HepG2 (cell line): ENCODE data around the gene SAP30. TPM values are rescaled to one million over a fixed set of nuclear protein-coding genes. Genes with fewer than 3 reads are reported as not detected.
A peak's percentile ranks its signal among the peaks of the same experiment; 100 is the strongest.

Source experiments
- ATAC-seq: fragments of 200-7000 bp; cut with Tn5 transposase; 3 replicates; pipeline ENCODE4 v1.9.1; 2020; ENCODE audit warnings: mild to moderate bottlenecking, moderate library complexity
- BruUV-seq: library from RNA; stranded (reverse); fragments of 400-500 nt; replicated peaks from 2 replicates; lab custom pipeline; 2021; lab: Mats Ljungman, UMichigan
- CTCF ChIA-PET: fragments of 300-600 bp; formaldehyde crosslinking; extraction: SDS; loops from one replicate; lab custom pipeline; 2021; ENCODE audit warnings: low total read pairs, inconsistent platforms, low intra/inter-chr PET ratio; lab: Yijun Ruan, JAX
- POLR2A ChIA-PET: fragments of 350-600 bp; sonication (Branson Sonifier 250); formaldehyde crosslinking; loops from one replicate; lab custom pipeline; 2020; ENCODE audit warnings: antibody characterized with exemption, inconsistent platforms; lab: Yijun Ruan, JAX
- DNase-seq: peaks from one replicate; pipeline ENCODE4 v3.0.0-alpha.2; 2015; ENCODE audit warnings: low spot score
- FAIRE-seq: peaks from 3 replicates; lab custom pipeline; 2011; peaks lifted over from hg19 to GRCh38; lab: Jason Lieb, UNC
- H2AFZ ChIP-seq: one replicate; pipeline ENCODE4 v1.6.1; 2011; ENCODE audit warnings: low read length, inconsistent platforms
- H3K27ac ChIP-seq: fragments of 300-600 bp; 3 replicates; pipeline ENCODE4 v1.8.0; 2011; ENCODE audit warnings: mixed run types, mild to moderate bottlenecking, mixed read lengths, low read length, inconsistent platforms; ENCODE audit not compliant: insufficient read depth; ENCODE audit errors: extremely low read length
- H3K27me3 ChIP-seq, 2 experiments: fragments of 200-600 bp in 1 of 2; 2 replicates in 1 of 2; 3 replicates in 1 of 2; pipeline versions ENCODE4 v1.6.0 to v1.8.0; 2011; ENCODE audit warnings: low read length in 2 of 2, mild to moderate bottlenecking in 2 of 2, moderate library complexity in 2 of 2, inconsistent platforms in 1 of 2; ENCODE audit not compliant: insufficient read depth in 2 of 2, control insufficient read depth in 1 of 2
- H3K36me3 ChIP-seq, 2 experiments: fragments of 200-600 bp in 1 of 2; replicated peaks in 1 of 2; 2 replicates in 1 of 2; 3 replicates in 1 of 2; pipeline versions ENCODE4 v1.5.1 to v1.8.0; 2011; ENCODE audit warnings: low read length in 2 of 2, inconsistent platforms in 1 of 2; ENCODE audit not compliant: insufficient read depth in 2 of 2, control insufficient read depth in 1 of 2
- H3K4me1 ChIP-seq: 2 replicates; pipeline ENCODE4 v1.5.1; 2012; ENCODE audit warnings: low read length, inconsistent platforms; ENCODE audit not compliant: insufficient read depth
- H3K4me2 ChIP-seq: 2 replicates; pipeline ENCODE4 v1.6.0; 2011; ENCODE audit warnings: low read depth, low read length, inconsistent platforms
- H3K4me3 ChIP-seq, 3 experiments: fragments of 200-600 bp in 1 of 3; sonication (generic), shearing (Covaris generic) in 1 of 3; replicated peaks in 1 of 3; 2 replicates each; pipeline ENCODE4 v1.5.1; 2011 to 2016; ENCODE audit warnings: low read length in 3 of 3, inconsistent platforms in 2 of 3, low read depth in 2 of 3, mild to moderate bottlenecking in 2 of 3, control low read depth in 1 of 3, mixed read lengths in 1 of 3; ENCODE audit not compliant: insufficient read depth in 1 of 3
- H3K79me2 ChIP-seq: one replicate; pipeline ENCODE4 v1.6.1; 2011; ENCODE audit warnings: low read length, inconsistent platforms; ENCODE audit not compliant: insufficient read depth
- H3K9ac ChIP-seq: 2 replicates; pipeline ENCODE4 v1.6.0; 2011; ENCODE audit warnings: mild to moderate bottlenecking, low read depth, low read length, inconsistent platforms; ENCODE audit not compliant: insufficient read depth
- H3K9me3 ChIP-seq: 2 replicates; pipeline ENCODE4 v1.5.1; 2012; ENCODE audit warnings: mild to moderate bottlenecking, low read length
- H4K20me1 ChIP-seq: 2 replicates; pipeline ENCODE4 v1.6.0; 2011; ENCODE audit warnings: inconsistent platforms, mild to moderate bottlenecking, low read length, moderate library complexity; ENCODE audit not compliant: insufficient read depth
- MAFK ChIP-seq, 2 experiments: IDR thresholded peaks in 1 of 2; conservative IDR thresholded peaks in 1 of 2; 2 replicates each; pipeline ENCODE4 v1.6.1; 2011; ENCODE audit warnings: improper control_type of control experiment in 2 of 2, low read length in 2 of 2
- RORA ChIP-seq: sonication (generic); formaldehyde crosslinking; IDR thresholded peaks from 2 replicates; pipeline ENCODE4 v1.5.0; 2020; ENCODE audit warnings: mild to moderate bottlenecking, missing genetic modification reagents, moderate library complexity
- XRCC5 ChIP-seq: fragments of 200-400 bp; formaldehyde crosslinking; optimal IDR thresholded peaks from 2 replicates; pipeline ENCODE3; 2017; ENCODE audit warnings: mild to moderate bottlenecking, low read length
- ZNF329 ChIP-seq: sonication (generic); formaldehyde crosslinking; IDR thresholded peaks from 2 replicates; pipeline ENCODE4 v1.9.0; 2021; ENCODE audit warnings: low read depth, mild to moderate bottlenecking, missing genetic modification reagents
- ZNF367 ChIP-seq: sonication (generic); formaldehyde crosslinking; IDR thresholded peaks from 2 replicates; pipeline ENCODE4 v1.4.0; 2020; ENCODE audit warnings: missing genetic modification reagents, borderline replicate concordance
- ZNF441 ChIP-seq: sonication (generic); formaldehyde crosslinking; IDR thresholded peaks from 2 replicates; pipeline ENCODE4 v1.7.0; 2021; ENCODE audit warnings: missing genetic modification reagents, borderline replicate concordance
- ZNF644 ChIP-seq: IDR thresholded peaks from 2 replicates; pipeline ENCODE4 v1.6.1; 2016; ENCODE audit warnings: low read depth
- WGBS: methylation state at CpG from one replicate; pipeline ENCODE4 v1.1.6; 2017; ENCODE audit warnings: low lambda C conversion rate; 5-methylcytosine and 5-hydroxymethylcytosine counted together
- in situ Hi-C: cut with HindIII; loops from 2 replicates; pipeline ENCODE4 v1.10.0; 2017; ENCODE audit warnings: low pct_unique_long_range_greater_than_20kb; ENCODE audit not compliant: extremely low pct_ligation_motif_present
- intact Hi-C: fragments of 100-400 bp; cut with micrococcal nuclease; formaldehyde crosslinking; loops from one replicate; pipeline ENCODE4 v1.10.0; 2022; ENCODE audit not compliant: unreplicated experiment
- polyA plus RNA-seq, 8 experiments: library from polyadenylated mRNA; depleted of rRNA in 3 of 8; stranded (reverse) in 7 of 8; unstranded in 1 of 8; fragments of >200 nt; fragmentation: Illumina TruSeq in 4 of 8; extraction: Trizol in 4 of 8; gene quantifications; 2 replicates each; pipeline versions ENCODE4 v1.2.1 to v1.2.3, GENCODE V29; 2011 to 2016; ENCODE audit warnings: low read depth in 4 of 8, missing spikeins in 1 of 8, mixed read lengths in 1 of 8; ENCODE audit not compliant: insufficient read depth in 1 of 8
- total RNA-seq, 5 experiments: library from RNA; depleted of rRNA; stranded (reverse); fragments of >200 nt; fragmentation: Illumina TruSeq; extraction: Trizol; gene quantifications; 2 replicates each; pipeline ENCODE4 v1.2.3, GENCODE V29; 2016; ENCODE audit warnings: low read depth in 1 of 5
- TF ChIP-seq, protein P1 (sequence below): sonication (generic); formaldehyde crosslinking; IDR thresholded peaks from 2 replicates; pipeline ENCODE4 v1.4.0; 2020; ENCODE audit warnings: missing genetic modification reagents, borderline replicate concordance
- TF ChIP-seq, protein P2 (sequence below): sonication (generic); formaldehyde crosslinking; IDR thresholded peaks from 2 replicates; pipeline ENCODE4 v1.9.0; 2021; ENCODE audit warnings: missing genetic modification reagents, mild to moderate bottlenecking, borderline replicate concordance

Gene SAP30
- total and polyA plus RNA-seq, 2 of the 13 experiments (the other 11 are each of a cell fraction or from before 2014, with no cell fraction given) = 14.2 to 25.1 TPM

DNA sequence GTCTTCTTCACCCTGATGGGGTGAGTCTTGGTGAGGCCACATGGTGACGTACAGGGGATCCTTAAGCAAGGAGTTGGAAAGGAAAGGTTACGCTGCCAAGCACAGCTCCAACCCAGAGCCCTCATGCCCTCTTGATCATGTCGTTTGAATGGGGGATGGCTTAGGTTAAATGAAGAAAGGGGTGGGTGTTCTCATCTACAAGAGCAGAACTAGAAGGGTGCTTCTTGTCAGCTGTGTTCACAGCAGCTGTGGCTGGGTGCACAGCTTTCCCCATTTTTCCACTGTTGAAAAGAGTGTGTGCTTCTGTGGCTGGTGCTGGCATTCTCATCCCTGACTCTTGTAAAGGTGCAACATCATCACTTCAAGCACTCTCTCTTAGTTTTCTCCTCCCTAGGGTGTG, 43.7 kb downstream of the SAP30 start (continued):
- TF ChIP-seq, protein P1, sequence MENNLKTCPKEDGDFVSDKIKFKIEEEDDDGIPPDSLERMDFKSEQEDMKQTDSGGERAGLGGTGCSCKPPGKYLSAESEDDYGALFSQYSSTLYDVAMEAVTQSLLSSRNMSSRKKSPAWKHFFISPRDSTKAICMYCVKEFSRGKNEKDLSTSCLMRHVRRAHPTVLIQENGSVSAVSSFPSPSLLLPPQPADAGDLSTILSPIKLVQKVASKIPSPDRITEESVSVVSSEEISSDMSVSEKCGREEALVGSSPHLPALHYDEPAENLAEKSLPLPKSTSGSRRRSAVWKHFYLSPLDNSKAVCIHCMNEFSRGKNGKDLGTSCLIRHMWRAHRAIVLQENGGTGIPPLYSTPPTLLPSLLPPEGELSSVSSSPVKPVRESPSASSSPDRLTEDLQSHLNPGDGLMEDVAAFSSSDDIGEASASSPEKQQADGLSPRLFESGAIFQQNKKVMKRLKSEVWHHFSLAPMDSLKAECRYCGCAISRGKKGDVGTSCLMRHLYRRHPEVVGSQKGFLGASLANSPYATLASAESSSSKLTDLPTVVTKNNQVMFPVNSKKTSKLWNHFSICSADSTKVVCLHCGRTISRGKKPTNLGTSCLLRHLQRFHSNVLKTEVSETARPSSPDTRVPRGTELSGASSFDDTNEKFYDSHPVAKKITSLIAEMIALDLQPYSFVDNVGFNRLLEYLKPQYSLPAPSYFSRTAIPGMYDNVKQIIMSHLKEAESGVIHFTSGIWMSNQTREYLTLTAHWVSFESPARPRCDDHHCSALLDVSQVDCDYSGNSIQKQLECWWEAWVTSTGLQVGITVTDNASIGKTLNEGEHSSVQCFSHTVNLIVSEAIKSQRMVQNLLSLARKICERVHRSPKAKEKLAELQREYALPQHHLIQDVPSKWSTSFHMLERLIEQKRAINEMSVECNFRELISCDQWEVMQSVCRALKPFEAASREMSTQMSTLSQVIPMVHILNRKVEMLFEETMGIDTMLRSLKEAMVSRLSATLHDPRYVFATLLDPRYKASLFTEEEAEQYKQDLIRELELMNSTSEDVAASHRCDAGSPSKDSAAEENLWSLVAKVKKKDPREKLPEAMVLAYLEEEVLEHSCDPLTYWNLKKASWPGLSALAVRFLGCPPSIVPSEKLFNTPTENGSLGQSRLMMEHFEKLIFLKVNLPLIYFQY (CRISPR knock-in tag) = no peak
- TF ChIP-seq, all 625 proteins: peak for 0

DNA sequence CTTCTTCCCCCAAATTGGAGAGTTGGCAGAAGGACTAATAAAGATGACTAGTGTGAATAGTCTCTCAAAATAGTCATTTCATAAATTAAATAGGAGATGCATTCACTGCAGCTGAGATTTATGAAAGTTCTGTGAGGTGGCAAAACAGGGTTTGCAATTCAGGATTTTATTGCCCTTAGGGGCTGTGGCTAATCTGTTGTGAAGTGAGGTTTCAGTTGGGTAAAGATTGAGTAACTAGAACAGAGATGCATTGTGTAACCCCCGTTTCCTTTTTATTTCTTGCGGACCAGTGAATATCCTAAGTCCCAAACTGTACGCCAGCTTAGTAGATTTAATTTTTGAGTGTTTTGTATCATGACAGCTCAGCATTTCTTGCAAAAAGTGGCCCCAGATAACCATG, 44.3 kb downstream of the SAP30 start:
- Histone ChIP-seq H3K4me3 (no peak overlapping the region), H3K27me3 (no peaks in the 10 kb centered on the region; a peak in 1 of 5 replicates), H4K20me1 (no peaks in the 10 kb centered on the region), H3K27ac (no peak overlapping the region), H3K4me2 (no peak overlapping the region), H3K4me1 (no peaks in the 10 kb centered on the region), H3K9me3 (no peaks in the 10 kb centered on the region), H3K36me3 (no peaks in the 10 kb centered on the region), H2AFZ (no peak overlapping the region), H3K79me2 (no peaks in the 10 kb centered on the region), H3K9ac (no peak overlapping the region)
- DNase-seq = no peak
- 36% methylated on average over 3 of the region's 3 CpGs for WGBS
- TF ChIP-seq ZNF367 (CRISPR knock-in tag) (no peak), ZNF329 (CRISPR knock-in tag) (no peak), ZNF644 (CRISPR knock-in tag) (no peak), XRCC5 (no peak), MAFK (conservative IDR thresholded peaks at IDR 0.05 in 1 of 2, IDR thresholded peaks at IDR 0.05 in 1 of 2; ENCODE audit: low read length in 2 of 2) (peak in 1 of 2 experiments; percentile 18; a peak in 2 of 4 replicates), ZNF441 (no peak), RORA (no peak)
- TF ChIP-seq, protein P2, sequence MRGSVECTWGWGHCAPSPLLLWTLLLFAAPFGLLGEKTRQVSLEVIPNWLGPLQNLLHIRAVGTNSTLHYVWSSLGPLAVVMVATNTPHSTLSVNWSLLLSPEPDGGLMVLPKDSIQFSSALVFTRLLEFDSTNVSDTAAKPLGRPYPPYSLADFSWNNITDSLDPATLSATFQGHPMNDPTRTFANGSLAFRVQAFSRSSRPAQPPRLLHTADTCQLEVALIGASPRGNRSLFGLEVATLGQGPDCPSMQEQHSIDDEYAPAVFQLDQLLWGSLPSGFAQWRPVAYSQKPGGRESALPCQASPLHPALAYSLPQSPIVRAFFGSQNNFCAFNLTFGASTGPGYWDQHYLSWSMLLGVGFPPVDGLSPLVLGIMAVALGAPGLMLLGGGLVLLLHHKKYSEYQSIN (CRISPR knock-in tag) = no peak
- CTCF ChIA-PET = interaction anchor here (3.4 kb wide), 1 partner anchor 96 kb away, joined by 62 read pairs; no protein-coding TSS in a partner anchor
- no TSS peak for BruUV-seq
- POLR2A ChIA-PET = no interaction called here
- in situ Hi-C loops = loop anchor here (5.0 to 25.0 kb wide), 3 partner anchors 93 to 403 kb away; no protein-coding TSS in a partner anchor
- FAIRE-seq = no peak
- no peak for ATAC-seq
- intact Hi-C loops = loop anchor here (10.0 kb wide), 1 partner anchor 390 kb away; no protein-coding TSS in a partner anchor
